ENCODE results near the gene RGS7.
"Not testable (repeated sequence)": the region's sequence is repeated elsewhere in the genome, so short reads cannot be mapped to it uniquely, and the experiment has no call there.

Gene RGS7

GRCh38 chr1:240762471-240762987 lies 594.5 kb downstream of the RGS7 start:
- DNase-seq: not testable (repeated sequence)

GRCh38 chr1:240758777-240759176 lies 598.2 kb downstream of the RGS7 start:
- DNase-seq: not testable (repeated sequence)

- no peak for DNase-seq
These were observed 598.7 kb downstream of the RGS7 start for GRCh38 chr1:240758296-240758695.

- DNase-seq: no peak
These were observed 609.1 kb downstream of the RGS7 start for GRCh38 chr1:240747907-240748306.

GRCh38 chr1:240743705-240744104 lies 613.3 kb downstream of the RGS7 start:
- DNase-seq: no peak

GRCh38 chr1:240739754-240740153 lies 617.3 kb downstream of the RGS7 start:
- no peak for DNase-seq

- DNase-seq: no peak
These were observed 617.9 kb downstream of the RGS7 start for GRCh38 chr1:240739139-240739538.

- DNase-seq: no peak
These were observed 619.2 kb downstream of the RGS7 start for GRCh38 chr1:240737766-240738265.

- DNase-seq: no peak
These were observed 619.7 kb downstream of the RGS7 start for GRCh38 chr1:240737298-240737697.

GRCh38 chr1:240734705-240735104 lies 622.3 kb downstream of the RGS7 start:
- DNase-seq: not testable (repeated sequence)

GRCh38 chr1:240734001-240734400 lies 623.0 kb downstream of the RGS7 start:
- no peak for DNase-seq

- DNase-seq: peak; percentile 83
These were observed 624.6 kb downstream of the RGS7 start for GRCh38 chr1:240732390-240732789.

Data from NCI-H1092 treated with DMSO at 0.1 percent for 48 hours (cell line).